HFF-Myc (cell line): ENCODE measurements around the gene ACOT9.

Experiments
- DNase-seq: peaks from one replicate; pipeline ENCODE4 v3.0.0-alpha.2; 2011; ENCODE audit warnings: low read depth; ENCODE audit errors: extremely low read depth
- H3K4me3 ChIP-seq: replicated peaks from 2 replicates; pipeline ENCODE4 v1.5.1; 2011; ENCODE audit warnings: low read depth, mild to moderate bottlenecking, control low read depth, low read length
- TF ChIP-seq, protein P1 (sequence below): IDR thresholded peaks from 2 replicates; pipeline ENCODE4 v1.5.1; 2012; ENCODE audit warnings: mild to moderate bottlenecking, low read depth, low read length, control low read depth; ENCODE audit errors: missing control alignments

ACOT9 gene

GRCh38 chrX:23731951-23732350 lies 11.1 kb downstream of the ACOT9 start:
- H3K4me3 ChIP-seq, result no peak overlapping the region
- no peak for DNase-seq
- TF ChIP-seq, protein P1, sequence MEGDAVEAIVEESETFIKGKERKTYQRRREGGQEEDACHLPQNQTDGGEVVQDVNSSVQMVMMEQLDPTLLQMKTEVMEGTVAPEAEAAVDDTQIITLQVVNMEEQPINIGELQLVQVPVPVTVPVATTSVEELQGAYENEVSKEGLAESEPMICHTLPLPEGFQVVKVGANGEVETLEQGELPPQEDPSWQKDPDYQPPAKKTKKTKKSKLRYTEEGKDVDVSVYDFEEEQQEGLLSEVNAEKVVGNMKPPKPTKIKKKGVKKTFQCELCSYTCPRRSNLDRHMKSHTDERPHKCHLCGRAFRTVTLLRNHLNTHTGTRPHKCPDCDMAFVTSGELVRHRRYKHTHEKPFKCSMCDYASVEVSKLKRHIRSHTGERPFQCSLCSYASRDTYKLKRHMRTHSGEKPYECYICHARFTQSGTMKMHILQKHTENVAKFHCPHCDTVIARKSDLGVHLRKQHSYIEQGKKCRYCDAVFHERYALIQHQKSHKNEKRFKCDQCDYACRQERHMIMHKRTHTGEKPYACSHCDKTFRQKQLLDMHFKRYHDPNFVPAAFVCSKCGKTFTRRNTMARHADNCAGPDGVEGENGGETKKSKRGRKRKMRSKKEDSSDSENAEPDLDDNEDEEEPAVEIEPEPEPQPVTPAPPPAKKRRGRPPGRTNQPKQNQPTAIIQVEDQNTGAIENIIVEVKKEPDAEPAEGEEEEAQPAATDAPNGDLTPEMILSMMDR, result no peak

- no peak for DNase-seq
- TF ChIP-seq, protein P1, result no peak
- no peak overlapping the region for H3K4me3 ChIP-seq
These were observed 13.9 kb downstream of the ACOT9 start for GRCh38 chrX:23729214-23729613.

DNA sequence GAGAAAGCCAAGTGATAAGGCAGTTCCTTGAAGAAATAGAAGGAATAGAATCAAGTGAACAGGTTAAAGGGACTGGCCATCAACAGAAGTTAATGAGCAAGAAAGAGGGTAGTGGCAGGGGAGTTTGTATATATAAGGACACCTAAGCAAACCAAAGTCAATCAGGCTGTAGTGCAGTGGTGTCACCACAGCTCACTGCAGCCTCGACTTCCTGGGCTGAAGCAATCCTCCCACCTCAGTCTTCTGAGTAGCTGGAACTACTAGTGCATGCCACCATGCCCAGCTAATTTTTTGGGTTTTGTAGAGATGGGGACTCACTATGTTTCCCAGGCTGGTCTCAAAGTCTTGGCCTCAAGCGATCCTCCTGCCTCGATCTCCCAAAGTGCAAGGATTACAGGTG lies 15.9 kb downstream of the ACOT9 start:
- TF ChIP-seq, protein P1, result no peak
- DNase-seq, result no peak
- no peak overlapping the region for H3K4me3 ChIP-seq

DNA sequence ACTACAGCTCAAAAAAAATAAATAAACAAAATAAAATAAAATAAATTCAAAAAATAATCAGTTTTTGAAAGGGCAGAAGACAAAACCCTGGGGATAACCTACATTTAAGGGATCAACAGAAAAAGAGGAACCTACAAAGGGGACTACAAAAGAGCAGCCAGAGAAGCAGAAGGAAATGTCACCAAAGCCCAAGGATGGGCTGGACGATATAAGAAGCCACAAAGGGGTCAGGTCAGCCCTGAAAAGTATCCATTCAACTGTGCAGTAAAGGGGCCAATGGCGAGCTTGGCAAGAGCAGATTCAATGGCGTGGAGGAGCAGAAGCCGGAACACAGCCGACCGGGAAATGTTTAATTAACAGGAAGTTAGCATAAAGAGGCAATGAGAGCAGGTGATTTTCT lies 16.9 kb downstream of the ACOT9 start:
- DNase-seq, result no peak
- no peak overlapping the region for H3K4me3 ChIP-seq
- TF ChIP-seq, protein P1, result no peak

GRCh38 chrX:23720117-23720677 lies 22.9 kb downstream of the ACOT9 start:
- no peak overlapping the region for H3K4me3 ChIP-seq
- DNase-seq, result no peak
- TF ChIP-seq, protein P1, result no peak

DNA sequence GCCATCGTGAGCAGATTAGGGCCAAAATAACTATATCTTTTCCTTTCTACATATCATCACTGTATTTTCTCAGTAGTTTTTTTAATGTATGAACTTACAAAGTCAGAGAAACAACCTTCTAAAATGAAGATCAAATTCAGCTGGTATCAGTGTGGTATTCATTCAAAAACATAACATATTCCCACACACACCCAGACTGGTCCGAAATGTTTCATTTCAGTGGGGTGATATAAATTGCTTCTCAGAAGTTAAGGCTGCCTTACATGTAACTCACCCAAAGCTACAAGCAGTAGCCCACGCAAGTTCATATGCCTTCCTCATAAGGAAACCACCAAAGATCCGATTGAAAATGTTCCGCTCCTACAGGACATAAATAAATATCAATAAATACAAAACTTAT lies 37.8 kb downstream of the ACOT9 start:
- DNase-seq, result no peak
- TF ChIP-seq, protein P1, result no peak
- no peak overlapping the region for H3K4me3 ChIP-seq

GRCh38 chrX:23704673-23705206 lies 38.3 kb downstream of the ACOT9 start:
- DNase-seq, result no peak
- no peak overlapping the region for H3K4me3 ChIP-seq
- TF ChIP-seq, protein P1, result no peak
